Stomach smooth muscle (tissue), 2 donors: ENCODE data around the gene CERS5.

Experiments
- H3K27ac ChIP-seq: one replicate; pipeline ENCODE4 v1.7.0; 2013; ENCODE audit warnings: mild to moderate bottlenecking, low read length, inconsistent platforms
- H3K27me3 ChIP-seq, 2 donors: one replicate each; pipeline ENCODE4 v1.7.0; 2013; ENCODE audit warnings: low read length in 2 of 2; ENCODE audit not compliant: insufficient read depth in 2 of 2, control insufficient read depth in 1 of 2
- H3K36me3 ChIP-seq, 2 donors: one replicate each; pipeline ENCODE4 v1.7.0; 2013; ENCODE audit warnings: low read length in 2 of 2; ENCODE audit not compliant: control insufficient read depth in 2 of 2, insufficient read depth in 2 of 2
- H3K4me1 ChIP-seq: one replicate; pipeline ENCODE4 v1.7.0; 2013; ENCODE audit warnings: low read length; ENCODE audit not compliant: control insufficient read depth, insufficient read depth
- H3K4me3 ChIP-seq, 2 donors: one replicate each; pipeline ENCODE4 v1.7.0; 2013; ENCODE audit warnings: low read length in 2 of 2
- H3K9ac ChIP-seq, 2 donors: one replicate each; pipeline ENCODE4 v1.7.0; 2013; ENCODE audit warnings: low read length in 2 of 2, mild to moderate bottlenecking in 1 of 2
- H3K9me3 ChIP-seq, 2 donors: one replicate each; pipeline ENCODE4 v1.7.0; 2013; ENCODE audit warnings: low read length in 2 of 2; ENCODE audit not compliant: control insufficient read depth in 2 of 2
- donor health status: healthy.
- donor health status: Pancreatic carcinoma.

CERS5 gene

DNA sequence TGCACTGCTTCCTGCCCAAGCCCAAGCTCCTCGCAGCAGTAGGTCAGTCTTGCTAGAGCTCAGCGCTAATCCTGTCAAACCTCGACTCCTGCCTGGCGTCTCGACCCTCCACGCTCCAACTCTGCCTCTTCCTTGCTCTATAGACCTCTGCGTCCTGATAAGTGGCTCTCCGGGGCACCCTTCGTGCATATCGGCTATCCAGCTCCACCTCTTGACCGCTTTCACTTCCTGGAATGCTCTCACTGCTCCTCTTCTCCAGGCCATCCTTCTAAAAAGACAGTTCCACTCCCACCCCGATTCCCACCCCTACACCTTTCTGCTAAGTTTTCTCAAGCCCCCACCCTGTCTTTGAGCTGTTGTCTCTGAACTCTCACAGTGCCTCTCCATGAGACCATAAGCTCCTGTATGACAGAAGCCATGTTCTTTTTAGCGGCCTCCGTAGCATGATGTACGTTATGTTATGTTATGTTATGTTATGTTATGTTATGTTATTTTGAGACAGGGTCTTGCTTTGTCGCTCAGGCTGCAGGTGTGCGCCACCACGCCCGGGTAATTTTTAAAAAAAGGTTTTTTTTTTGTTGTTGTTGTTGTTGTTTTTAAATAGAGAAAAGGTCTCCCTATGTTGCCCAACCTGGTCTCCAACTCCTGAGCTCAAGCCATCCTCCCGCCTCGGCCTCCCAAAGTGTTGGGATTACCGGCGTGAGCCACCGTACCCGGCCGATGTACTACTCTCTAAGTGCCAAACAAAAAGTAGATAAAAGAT lies 54.5 kb downstream of the CERS5 start:
- peaks cover 48% of the 10 kb centered on the region for H3K4me1 ChIP-seq
- peaks cover 3 to 8% of the 10 kb centered on the region in 2 donors for H3K36me3 ChIP-seq
- H3K9ac ChIP-seq, result peak overlapping the region; percentile 94 to 99
- no peaks in the 10 kb centered on the region for H3K9me3 ChIP-seq
- peak overlapping the region; percentile 100 for H3K27ac ChIP-seq
- H3K27me3 ChIP-seq, result no peaks in the 10 kb centered on the region
- H3K4me3 ChIP-seq, result peak overlapping the region; percentile 92 to 100

DNA sequence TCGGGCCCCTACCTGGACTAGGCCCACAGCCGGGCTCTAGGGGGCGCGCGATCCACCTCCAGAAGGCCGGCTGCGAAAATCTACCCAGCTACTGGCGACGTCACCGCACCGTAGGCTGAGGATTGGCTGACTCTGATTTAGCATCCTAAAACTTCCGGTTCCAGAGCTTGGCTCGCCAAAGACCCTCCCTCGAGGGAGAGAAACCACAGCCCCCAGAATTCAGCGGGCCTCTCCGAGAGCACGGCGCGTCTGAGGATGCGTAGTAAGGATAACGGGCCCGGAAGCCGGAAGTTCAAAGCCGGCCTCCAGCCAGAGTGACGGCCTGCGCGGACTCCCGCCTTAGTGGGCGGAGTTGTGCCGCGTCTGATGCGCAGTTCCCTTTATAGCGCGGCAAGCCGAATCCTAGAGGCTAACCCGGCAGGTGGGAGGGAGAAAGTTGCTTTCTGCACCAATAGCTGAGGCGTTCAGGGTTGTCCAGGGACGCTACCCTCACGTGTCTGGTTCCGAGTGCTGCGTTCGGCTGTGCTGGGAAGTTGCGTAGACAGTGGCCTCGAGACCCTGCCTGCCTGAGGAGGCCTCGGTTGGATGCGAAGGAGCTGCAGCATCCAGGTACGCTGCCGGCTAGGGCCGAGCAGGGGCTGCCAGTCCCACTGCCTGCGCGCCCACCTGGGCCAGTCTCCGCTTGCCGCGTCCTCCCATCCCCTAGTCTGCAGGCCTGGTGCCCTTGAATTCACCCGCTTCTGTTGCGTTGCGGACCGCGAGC lies 55.3 kb downstream of the CERS5 start, which contains the start of gene COX14:
TSS of gene COX14 (plus strand) at position 544 of the 763 bp plus-strand sequence. CDS start 7,808 bp downstream, outside the sequence.
- Histone ChIP-seq H3K36me3 (peaks cover 3 to 8% of the 10 kb centered on the region in 2 donors), H3K9ac (peak within 1 kb of the TSS; percentile 94 to 99), H3K4me1 (peaks cover 44% of the 10 kb centered on the region), H3K4me3 (peak within 1 kb of the TSS; percentile 92 to 100), H3K27me3 (no peaks in the 10 kb centered on the region), H3K27ac (peak within 1 kb of the TSS; percentile 100), H3K9me3 (no peaks in the 10 kb centered on the region)

DNA sequence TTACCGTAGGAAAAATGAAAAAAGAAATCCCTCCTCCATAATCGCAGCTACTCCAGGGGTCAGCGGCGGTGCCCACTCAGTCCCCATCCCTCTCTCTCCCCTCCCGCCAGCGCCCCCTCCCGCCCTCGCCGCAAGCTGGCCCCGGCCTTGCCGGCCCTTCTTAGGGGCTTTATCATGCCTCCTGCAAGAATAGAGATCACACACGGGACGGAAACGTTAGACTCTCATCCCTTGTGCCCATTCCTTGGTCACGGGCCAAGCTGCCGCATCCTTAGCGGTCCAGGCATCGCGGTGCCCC lies 55.8 kb downstream of the CERS5 start:
- H3K9me3 ChIP-seq, result no peaks in the 10 kb centered on the region
- H3K27ac ChIP-seq, result peak overlapping the region; percentile 85
- H3K36me3 ChIP-seq, result peaks cover under 1 to 6% of the 10 kb centered on the region in 2 donors
- H3K27me3 ChIP-seq, result no peaks in the 10 kb centered on the region
- H3K4me1 ChIP-seq, result peaks cover 44% of the 10 kb centered on the region
- H3K9ac ChIP-seq, result peak overlapping the region in 1 of 2 donors; percentile 49
- H3K4me3 ChIP-seq, result peak overlapping the region; percentile 60 to 69

DNA sequence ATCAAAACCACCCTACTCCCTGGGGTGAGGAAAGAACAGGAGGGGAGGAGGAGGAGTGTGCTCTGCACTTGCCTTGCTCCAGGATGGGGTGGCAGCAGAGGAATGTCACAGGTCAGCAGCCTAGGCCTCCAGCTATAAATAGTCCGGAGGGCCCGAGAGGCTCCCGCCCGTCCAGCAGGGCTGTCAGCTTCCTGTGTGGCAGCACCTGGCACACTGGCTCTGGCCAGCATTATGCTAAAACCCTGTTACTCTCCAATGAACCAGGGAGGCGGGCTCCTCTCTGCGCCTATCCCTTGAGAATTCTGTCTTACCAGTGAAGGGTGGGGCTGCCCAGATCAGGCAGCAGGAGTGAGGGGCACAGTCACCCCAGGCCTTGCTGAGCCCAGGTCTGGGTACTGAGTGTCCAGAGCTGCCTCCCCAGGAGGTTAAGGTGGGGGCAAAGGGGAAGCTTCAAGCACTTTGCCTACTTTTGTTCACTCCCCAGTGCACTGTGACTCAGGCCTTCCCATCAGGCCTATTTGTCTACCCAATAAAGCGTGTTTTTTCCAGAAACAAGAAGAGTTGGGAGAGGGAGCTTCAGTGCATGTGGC lies 56.3 kb downstream of the CERS5 start:
- Histone ChIP-seq H3K36me3 (peaks cover 0 to 5% of the 10 kb centered on the region in 2 donors), H3K4me1 (peaks cover 44% of the 10 kb centered on the region), H3K27me3 (no peaks in the 10 kb centered on the region), H3K9me3 (no peaks in the 10 kb centered on the region), H3K9ac (peak overlapping the region; percentile 47 to 49), H3K27ac (peak overlapping the region; percentile 85), H3K4me3 (peak overlapping the region; percentile 60 to 69)

DNA sequence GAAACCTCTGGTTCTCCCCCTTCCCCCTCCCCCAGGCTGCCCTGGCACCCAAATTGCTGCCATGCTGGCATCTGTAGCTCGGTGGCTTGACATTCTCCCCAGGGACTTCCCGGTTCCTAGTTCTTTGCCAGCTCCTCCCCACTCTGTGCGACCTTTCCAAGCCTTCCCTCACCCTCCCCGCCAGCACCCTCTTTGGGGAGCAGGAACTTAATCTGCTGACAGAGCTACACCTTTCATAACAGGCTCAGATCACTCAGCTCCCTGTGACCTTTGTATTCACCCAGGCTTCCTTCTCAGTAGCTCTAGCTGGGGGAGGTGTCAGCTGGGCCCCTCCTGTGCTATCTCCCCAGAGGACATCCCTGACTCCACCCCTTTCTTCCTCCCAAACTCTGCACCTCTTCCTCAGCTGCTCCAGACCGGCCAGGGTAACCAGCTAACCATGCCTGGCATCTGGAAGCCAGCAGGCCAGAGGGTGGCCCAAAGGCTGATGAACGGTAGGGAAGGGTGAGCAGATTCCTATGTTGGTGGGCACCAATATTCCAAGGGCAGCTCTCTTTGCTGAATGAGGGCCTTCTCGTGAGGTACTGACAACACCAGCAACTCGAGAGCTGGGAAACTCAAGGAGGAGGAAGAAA lies 56.9 kb downstream of the CERS5 start:
- H3K9ac ChIP-seq, result peak overlapping the region; percentile 7 to 60
- no peaks in the 10 kb centered on the region for H3K36me3 ChIP-seq
- H3K9me3 ChIP-seq, result no peaks in the 10 kb centered on the region
- H3K27me3 ChIP-seq, result no peaks in the 10 kb centered on the region
- H3K27ac ChIP-seq, result peak overlapping the region; percentile 85
- peak overlapping the region in 1 of 2 donors; percentile 60 for H3K4me3 ChIP-seq
- H3K4me1 ChIP-seq, result peaks cover 44% of the 10 kb centered on the region

DNA sequence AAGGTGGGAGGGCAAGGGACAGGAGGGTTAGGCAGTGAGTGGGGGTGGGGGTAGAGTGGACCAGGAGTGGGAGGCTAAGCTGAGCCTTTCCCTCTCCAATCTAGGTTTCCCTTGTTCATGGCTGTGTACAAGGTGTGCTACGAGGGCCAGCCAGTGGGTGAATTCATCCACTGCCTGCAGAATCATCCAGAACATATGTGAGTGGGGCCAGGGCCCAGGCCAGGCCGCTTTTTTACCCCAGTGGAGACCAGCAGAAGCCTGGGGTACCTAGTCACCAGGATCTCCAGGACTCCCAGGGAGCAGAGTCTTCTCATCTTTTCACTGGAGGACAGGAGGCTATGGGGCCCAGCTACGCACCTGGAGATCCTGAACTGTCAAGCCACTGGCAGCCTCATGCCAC lies 57.9 kb downstream of the CERS5 start:
- H3K4me1 ChIP-seq, result peaks cover 47% of the 10 kb centered on the region
- peak overlapping the region; percentile 85 for H3K27ac ChIP-seq
- no peak overlapping the region for H3K4me3 ChIP-seq
- H3K9me3 ChIP-seq, result no peaks in the 10 kb centered on the region
- H3K27me3 ChIP-seq, result no peaks in the 10 kb centered on the region
- H3K36me3 ChIP-seq, result no peaks in the 10 kb centered on the region
- no peak overlapping the region for H3K9ac ChIP-seq

DNA sequence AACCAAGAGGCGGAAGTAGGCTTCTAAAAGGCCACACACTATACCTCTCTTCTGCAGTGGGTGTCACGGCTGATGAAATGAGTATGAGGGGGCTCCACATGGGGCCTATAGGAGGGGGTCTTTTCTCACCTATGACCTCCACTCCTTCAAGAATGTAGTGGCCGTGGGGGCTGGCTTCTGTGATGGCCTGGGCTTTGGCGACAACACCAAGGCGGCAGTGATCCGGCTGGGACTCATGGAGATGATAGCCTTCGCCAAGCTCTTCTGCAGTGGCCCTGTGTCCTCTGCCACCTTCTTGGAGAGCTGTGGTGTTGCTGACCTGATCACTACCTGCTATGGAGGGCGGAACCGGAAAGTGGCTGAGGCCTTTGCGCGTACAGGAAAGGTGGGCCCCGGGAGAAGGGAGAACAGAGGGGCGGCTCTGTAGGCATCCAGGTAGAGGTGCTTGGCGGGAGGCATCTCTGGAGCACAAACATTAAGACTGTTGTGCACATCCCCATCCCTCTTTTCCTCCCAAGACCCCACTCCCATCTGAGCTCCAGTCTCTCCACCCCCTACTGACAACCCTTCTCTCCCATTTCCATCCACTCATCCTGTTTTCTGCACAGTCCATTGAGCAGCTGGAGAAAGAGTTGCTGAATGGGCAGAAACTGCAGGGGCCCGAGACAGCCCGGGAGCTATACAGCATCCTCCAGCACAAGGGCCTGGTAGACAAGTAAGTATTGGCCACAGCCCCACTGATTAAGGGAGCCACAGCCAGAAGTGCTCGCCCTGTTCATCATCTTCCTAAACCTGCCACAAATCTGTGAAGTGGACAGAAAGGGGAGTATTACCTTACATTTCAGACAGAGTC lies 59.5 kb downstream of the CERS5 start:
- peaks cover 46% of the 10 kb centered on the region for H3K4me1 ChIP-seq
- H3K36me3 ChIP-seq, result no peaks in the 10 kb centered on the region
- no peak overlapping the region for H3K9ac ChIP-seq
- no peak overlapping the region for H3K4me3 ChIP-seq
- H3K27me3 ChIP-seq, result no peaks in the 10 kb centered on the region
- H3K27ac ChIP-seq, result no peak overlapping the region
- no peaks in the 10 kb centered on the region for H3K9me3 ChIP-seq

DNA sequence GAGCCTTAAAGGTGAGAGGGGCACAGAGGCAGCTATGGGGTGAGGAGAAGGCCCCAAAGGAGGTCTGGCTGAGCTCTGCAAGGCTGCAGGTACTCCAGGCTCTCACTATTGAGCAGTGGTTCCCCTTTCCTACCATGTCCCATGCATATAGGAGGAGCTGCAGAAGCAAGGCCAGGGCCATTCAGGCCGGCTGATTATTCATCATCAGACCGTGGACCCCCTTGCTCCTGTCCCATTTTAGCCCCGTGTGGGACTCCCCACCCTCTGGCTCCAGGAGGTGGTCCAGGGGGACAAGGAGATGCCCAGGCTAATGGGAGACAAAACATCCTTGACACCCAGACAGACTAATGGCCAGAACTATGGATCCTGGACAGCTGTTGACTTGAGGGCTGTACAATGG lies 60.3 kb downstream of the CERS5 start:
- Histone ChIP-seq H3K4me1 (peaks cover 45% of the 10 kb centered on the region), H3K9ac (no peak overlapping the region), H3K36me3 (no peaks in the 10 kb centered on the region), H3K9me3 (no peaks in the 10 kb centered on the region), H3K27me3 (no peaks in the 10 kb centered on the region), H3K27ac (no peak overlapping the region), H3K4me3 (no peak overlapping the region)

DNA sequence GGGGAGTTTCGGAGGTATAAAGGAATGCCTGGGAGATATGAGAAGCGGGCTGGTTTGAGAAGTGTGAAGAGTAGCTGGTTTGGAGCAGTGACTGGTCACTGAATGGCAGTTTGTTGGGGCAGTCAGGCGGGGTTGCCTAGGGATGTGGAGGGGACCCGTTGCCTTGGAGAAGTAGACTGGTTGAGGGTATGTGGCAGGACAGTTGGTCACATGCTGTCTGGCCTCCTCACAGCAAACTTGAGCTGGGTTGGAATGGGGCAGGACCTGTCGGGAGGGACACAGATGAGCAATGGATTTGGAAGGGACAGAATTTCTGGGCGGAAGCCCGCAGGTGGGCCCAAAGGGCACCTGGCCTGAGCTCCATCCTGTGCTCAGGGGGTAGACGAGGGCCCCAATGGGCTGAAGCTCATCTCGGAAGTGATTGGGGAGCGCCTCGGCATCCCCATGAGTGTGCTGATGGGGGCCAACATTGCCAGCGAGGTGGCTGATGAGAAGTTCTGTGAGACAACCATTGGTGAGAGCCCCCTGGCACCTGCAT lies 61.2 kb downstream of the CERS5 start:
- Histone ChIP-seq H3K36me3 (no peaks in the 10 kb centered on the region), H3K9me3 (no peaks in the 10 kb centered on the region), H3K4me3 (no peak overlapping the region), H3K9ac (no peak overlapping the region), H3K4me1 (peaks cover 39% of the 10 kb centered on the region), H3K27me3 (no peaks in the 10 kb centered on the region), H3K27ac (no peak overlapping the region)
